22Rv1 (cell line): ENCODE data around the gene SDC4.
A peak's percentile ranks its signal among the peaks of the same experiment; 100 is the strongest.
"Not testable (repeated sequence)": the region's sequence is repeated elsewhere in the genome, so short reads cannot be mapped to it uniquely, and the experiment has no call there.

Experiments used
- H3K27ac ChIP-seq: fragments of 450-650 bp; 2 replicates; pipeline ENCODE4 v1.5.1; 2017
- ZFX ChIP-seq: fragments of 450-650 bp; IDR thresholded peaks from 2 replicates; pipeline ENCODE4 v1.6.1; 2017; ENCODE audit warnings: antibody characterized with exemption, borderline replicate concordance
- TF ChIP-seq, protein P1 (sequence below): fragments of 450-650 bp; IDR thresholded peaks from 2 replicates; pipeline ENCODE4 v1.5.1; 2017; ENCODE audit warnings: mild to moderate bottlenecking

The SDC4 gene

DNA sequence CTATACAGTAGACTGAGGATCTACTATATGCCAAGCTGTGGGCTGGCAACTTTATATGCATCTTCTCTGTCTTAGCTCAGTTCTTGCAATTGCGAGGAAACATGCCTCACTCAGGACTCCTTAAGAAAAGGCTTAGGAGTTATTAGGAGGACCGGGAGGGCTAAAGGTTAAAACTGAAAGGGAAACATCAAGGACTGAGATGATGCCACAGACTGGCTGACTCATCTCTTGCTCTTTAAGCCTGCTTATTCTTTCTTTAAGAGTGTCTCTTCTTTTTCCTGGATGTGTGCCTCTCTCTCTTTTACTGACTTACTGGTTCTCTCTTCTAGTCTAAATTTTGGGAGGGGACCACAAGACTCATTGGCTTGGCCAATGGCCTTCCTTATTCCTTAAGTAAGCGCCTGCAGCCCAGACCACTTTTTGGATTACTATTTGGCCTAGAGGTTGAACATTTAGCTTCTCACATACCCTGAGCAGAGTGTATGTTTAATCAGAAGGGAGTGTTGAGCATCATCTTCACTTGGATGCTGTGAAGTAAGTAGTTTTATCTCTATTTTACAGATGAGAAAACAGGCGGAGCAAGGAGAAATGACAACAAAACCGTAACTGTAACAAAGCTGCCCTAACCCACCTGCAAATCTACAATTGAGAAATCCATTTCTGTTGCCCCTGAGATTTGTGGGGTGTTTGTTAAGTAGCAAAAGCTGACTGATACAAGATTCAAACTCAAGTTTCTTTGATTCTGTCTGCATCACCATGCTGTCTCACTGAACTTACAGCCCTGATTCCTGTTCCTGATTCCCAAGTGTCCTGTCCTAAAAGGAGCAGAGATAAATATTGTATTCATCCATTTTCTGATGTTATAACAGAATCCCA lies 7.2 kb upstream of the SDC4 start:
- no peak for TF ChIP-seq ZFX
- TF ChIP-seq, protein P1, sequence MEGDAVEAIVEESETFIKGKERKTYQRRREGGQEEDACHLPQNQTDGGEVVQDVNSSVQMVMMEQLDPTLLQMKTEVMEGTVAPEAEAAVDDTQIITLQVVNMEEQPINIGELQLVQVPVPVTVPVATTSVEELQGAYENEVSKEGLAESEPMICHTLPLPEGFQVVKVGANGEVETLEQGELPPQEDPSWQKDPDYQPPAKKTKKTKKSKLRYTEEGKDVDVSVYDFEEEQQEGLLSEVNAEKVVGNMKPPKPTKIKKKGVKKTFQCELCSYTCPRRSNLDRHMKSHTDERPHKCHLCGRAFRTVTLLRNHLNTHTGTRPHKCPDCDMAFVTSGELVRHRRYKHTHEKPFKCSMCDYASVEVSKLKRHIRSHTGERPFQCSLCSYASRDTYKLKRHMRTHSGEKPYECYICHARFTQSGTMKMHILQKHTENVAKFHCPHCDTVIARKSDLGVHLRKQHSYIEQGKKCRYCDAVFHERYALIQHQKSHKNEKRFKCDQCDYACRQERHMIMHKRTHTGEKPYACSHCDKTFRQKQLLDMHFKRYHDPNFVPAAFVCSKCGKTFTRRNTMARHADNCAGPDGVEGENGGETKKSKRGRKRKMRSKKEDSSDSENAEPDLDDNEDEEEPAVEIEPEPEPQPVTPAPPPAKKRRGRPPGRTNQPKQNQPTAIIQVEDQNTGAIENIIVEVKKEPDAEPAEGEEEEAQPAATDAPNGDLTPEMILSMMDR: no peak
- H3K27ac ChIP-seq: no peak overlapping the region

DNA sequence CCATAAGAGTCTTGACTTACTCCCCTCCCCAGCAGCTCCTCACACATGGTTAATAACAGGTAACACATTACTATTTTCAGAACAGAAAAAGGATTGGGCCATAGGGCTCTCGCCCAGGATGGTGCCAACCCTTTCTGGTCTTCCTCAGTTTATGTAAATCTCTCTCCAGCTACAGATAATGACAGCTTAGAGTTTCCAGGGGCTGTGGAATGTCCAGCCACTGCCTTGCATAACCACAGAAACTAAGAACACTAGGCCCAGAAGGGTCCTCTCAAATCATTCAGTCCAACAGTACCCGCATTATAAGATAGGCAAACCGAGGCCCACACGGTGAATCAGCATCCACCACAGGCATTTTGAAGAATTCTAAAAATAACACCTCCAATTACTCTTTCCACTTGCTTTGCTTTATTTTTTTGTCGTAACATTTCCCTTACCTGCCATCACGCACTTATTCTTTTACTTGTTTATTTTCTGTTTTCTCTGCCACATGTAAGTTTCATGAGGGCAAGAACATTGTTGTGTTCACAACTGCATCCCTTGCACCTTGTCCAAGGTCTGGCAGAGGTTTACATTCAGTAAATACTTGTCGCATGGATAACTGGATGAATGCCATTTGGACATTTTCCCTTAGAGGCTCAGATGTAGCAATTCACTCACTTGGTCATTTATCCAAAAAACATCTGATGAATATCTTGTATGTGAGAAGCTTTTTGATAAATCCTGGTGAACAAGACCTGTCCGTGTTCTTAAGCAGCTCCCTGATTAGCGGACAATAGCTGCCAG lies 6.4 kb upstream of the SDC4 start:
- H3K27ac ChIP-seq: no peak overlapping the region
- TF ChIP-seq ZFX: no peak

DNA sequence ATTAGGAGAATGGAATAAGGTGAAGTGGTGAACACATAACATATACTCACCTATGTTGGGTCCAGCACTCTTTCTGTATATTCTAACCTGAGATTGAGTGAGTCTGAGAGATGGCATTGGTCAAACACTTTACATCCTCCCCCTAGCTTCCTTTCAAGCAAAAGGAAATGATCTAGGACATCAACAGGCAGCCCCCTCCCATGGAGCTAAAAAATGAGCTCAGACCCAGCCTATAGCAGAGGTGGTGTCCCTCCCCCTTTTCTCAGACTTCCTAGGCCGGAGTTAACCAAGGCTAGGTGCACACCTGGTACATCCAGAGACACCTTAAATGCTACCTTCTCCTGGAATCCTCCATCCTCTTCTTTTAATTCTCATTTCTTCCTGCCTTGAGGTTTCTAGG lies 5.5 kb upstream of the SDC4 start:
- no peak overlapping the region for H3K27ac ChIP-seq
- no peak for TF ChIP-seq ZFX
- TF ChIP-seq, protein P1: no peak

DNA sequence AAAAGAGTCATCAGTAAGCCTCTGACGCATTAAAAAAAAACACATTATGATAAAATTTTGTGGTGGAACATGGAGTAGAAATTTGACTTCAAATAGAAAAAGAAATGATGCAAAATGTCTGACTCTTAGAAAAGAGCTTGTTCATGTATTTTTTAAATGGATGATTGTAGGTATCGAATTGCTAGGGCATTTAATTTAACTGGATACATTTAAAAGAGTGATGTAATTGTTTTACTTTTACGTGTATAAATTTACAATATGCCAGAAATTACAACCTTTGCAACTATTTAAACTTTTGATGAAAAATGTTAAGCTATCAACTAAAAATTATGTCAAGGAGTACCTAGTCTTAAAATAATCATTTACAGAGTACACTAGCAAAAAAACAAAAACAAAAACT lies 4.5 kb upstream of the SDC4 start:
- TF ChIP-seq, protein P1: no peak
- TF ChIP-seq ZFX: no peak
- H3K27ac ChIP-seq: no peak overlapping the region

DNA sequence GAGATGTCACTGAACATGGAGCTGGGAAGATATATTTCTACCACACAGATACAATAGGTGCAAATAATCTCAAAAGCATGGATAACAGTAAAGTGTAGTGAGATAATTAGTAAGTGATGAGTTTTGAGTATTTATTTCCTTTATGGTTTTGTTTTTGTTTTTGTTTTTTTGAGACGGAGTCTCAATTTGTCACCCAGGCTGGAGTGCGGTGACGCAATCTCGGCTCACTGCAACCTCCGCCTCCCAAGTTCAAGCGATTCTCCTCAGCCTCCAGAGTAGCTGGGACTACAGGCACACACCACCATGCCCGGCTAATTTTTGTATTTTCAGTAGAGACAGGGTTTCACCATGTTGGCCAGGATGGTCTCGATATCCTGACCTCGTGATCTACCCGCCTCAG lies 2.6 kb upstream of the SDC4 start:
- H3K27ac ChIP-seq: not testable (repeated sequence)

DNA sequence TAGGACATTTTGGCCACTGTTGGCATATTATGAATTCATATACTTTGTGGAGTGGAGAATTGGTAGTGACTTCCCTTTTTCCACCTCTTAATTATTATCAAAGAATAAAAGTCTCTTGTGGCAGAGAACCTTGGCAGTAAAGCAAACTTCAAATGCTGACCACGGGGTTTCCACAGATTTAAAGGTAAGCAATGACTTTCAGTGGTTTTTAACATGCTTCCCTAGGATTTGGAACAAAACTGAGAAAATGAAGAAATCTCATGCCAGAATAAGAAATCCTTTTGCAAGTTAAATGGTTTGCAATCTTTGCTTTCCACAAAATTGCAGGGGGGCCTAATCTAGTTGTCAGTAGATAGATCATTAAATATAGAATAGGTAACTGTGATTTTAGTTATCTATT lies 2.0 kb upstream of the SDC4 start:
- no peak overlapping the region for H3K27ac ChIP-seq
- TF ChIP-seq ZFX: no peak
- TF ChIP-seq, protein P1: no peak

DNA sequence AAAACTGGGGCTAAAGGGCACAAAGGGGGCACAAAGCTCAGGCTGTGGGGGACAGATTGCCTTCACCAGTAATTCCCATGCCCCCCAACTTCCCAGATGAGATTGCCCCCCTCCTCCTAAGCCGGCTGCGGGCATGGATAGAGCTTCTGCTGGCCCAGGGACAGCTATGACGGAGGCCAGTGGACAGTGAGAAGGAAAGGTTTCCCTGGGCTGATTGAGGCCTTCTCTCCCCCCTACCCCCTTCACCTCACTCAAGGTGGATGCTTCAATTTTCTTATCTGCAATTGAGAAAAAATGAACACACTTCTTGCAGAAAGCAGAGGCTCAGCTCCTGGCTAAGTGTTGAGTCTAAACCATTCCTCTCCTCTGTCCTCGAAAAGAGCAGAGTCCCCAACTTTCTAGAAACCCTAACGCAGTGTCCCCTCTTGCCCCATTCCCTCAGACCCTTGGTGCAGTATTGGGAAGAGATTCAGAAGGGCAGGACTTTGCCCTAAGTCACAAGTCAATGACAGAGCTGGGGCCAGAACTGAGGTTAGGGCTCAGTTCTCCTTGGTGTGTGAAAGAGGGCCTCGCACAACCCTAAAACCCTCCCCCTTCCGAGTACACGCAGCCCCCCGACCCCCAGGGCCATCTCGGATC lies 808 bp downstream of the SDC4 start:
- peak overlapping the region; percentile 53 for H3K27ac ChIP-seq
- TF ChIP-seq ZFX: no peak
- TF ChIP-seq, protein P1: no peak

DNA sequence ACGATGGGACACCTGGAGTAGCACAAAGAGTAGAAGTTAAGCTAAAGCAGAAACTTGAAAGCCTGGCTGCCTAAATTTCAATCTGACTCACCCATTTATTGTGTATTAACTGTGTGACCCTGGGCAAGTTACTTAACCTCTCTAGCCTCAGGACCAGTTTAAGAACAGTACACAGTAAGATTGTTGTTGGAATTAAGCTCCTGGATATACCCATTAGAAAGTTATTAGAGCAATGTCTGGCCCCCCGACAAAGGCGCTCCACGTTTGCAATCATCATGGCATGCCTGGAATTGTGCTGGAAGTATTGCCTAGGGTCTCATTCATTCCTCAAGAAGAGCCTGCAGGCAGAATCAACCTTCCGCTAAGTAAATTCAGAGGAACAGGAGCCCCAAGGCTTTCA lies 1.4 kb downstream of the SDC4 start:
- peak overlapping the region; percentile 84 for H3K27ac ChIP-seq
- no peak for TF ChIP-seq ZFX
- TF ChIP-seq, protein P1: no peak
